Measurements from ENCODE around the gene FER.
A peak's percentile ranks its signal among the peaks of the same experiment; 100 is the strongest.

FER gene

GRCh38 chr5:109177782-109178181, 430.1 kb downstream of the FER start:
- no peak for DNase-seq (ENCODE audit: low read depth in 2 of 2)

GRCh38 chr5:109180668-109181067, 433.0 kb downstream of the FER start:
- DNase-seq (ENCODE audit: low read depth in 2 of 2), result no peak

- DNase-seq (ENCODE audit: low read depth in 2 of 2), result no peak
These were observed 439.1 kb downstream of the FER start for GRCh38 chr5:109186759-109187158.

- peak in 1 of 2 experiments; percentile 12 for DNase-seq (ENCODE audit: low read depth in 2 of 2)
These were observed 443.5 kb downstream of the FER start for GRCh38 chr5:109191153-109191558.

- no peak for DNase-seq (ENCODE audit: low read depth in 2 of 2)
These were observed 444.3 kb downstream of the FER start for GRCh38 chr5:109192027-109192426.

- no peak for DNase-seq (ENCODE audit: low read depth in 2 of 2)
These were observed 445.0 kb downstream of the FER start for GRCh38 chr5:109192555-109193281.

- no peak for DNase-seq (ENCODE audit: low read depth in 2 of 2)
These were observed 448.0 kb downstream of the FER start for GRCh38 chr5:109195667-109196066.

GRCh38 chr5:109196087-109196822, 448.6 kb downstream of the FER start:
- no peak for DNase-seq (ENCODE audit: low read depth in 2 of 2)

- DNase-seq (ENCODE audit: low read depth in 2 of 2), result no peak
These were observed 449.1 kb downstream of the FER start for GRCh38 chr5:109196823-109197160.

GRCh38 chr5:109199289-109199688, 451.6 kb downstream of the FER start:
- no peak for DNase-seq (ENCODE audit: low read depth in 2 of 2)

- no peak for DNase-seq (ENCODE audit: low read depth in 2 of 2)
These were observed 452.3 kb downstream of the FER start for GRCh38 chr5:109199799-109200620.

- DNase-seq (ENCODE audit: low read depth in 2 of 2), result no peak
These were observed 467.3 kb downstream of the FER start for GRCh38 chr5:109215040-109215439.

GRCh38 chr5:109218818-109219217, 471.1 kb downstream of the FER start:
- no peak for DNase-seq (ENCODE audit: low read depth in 2 of 2)

GRCh38 chr5:109223531-109223930, 475.8 kb downstream of the FER start:
- DNase-seq (ENCODE audit: low read depth in 2 of 2), result no peak

GRCh38 chr5:109224276-109224882, 476.7 kb downstream of the FER start:
- no peak for DNase-seq (ENCODE audit: low read depth in 2 of 2)

GRCh38 chr5:109225716-109226625, 478.3 kb downstream of the FER start:
- DNase-seq (ENCODE audit: low read depth in 2 of 2), result no peak

- DNase-seq (ENCODE audit: low read depth in 2 of 2), result no peak
These were observed 482.7 kb downstream of the FER start for GRCh38 chr5:109230369-109230768.

- no peak for DNase-seq (ENCODE audit: low read depth in 2 of 2)
These were observed 483.6 kb downstream of the FER start for GRCh38 chr5:109231331-109231730.

GRCh38 chr5:109234381-109234780, 486.7 kb downstream of the FER start:
- DNase-seq (ENCODE audit: low read depth in 2 of 2), result no peak

GRCh38 chr5:109239456-109239855, 491.8 kb downstream of the FER start:
- DNase-seq (ENCODE audit: low read depth in 2 of 2), result no peak

- DNase-seq (ENCODE audit: low read depth in 2 of 2), result no peak
These were observed 494.8 kb downstream of the FER start for GRCh38 chr5:109242518-109242917.

All from fibroblast of skin of left quadriceps (primary cell).